T-helper 1 cell treated with Interleukin-12 subunit alpha and Interleukin-12 subunit beta and Interleukin-4 antibody, amounts not matched to agents 30 ng/mL and 1 ng/mL, for 36 hours (primary cell): ENCODE data around the gene GRIK4. TPM values are rescaled to one million over a fixed set of nuclear protein-coding genes. Genes with fewer than 3 reads are reported as not detected.

ENCODE experiments used
- intact Hi-C: fragments of 100-400 bp; cut with micrococcal nuclease; formaldehyde crosslinking; loops from one replicate; pipeline ENCODE4 v1.15.1; 2024
- total RNA-seq: library from RNA; stranded (reverse); gene quantifications from 2 replicates; pipeline ENCODE4 v1.2.3, GENCODE V29; 2022

GRIK4 gene
- total RNA-seq, 1 donor from 2014 or later, result not detected

DNA sequence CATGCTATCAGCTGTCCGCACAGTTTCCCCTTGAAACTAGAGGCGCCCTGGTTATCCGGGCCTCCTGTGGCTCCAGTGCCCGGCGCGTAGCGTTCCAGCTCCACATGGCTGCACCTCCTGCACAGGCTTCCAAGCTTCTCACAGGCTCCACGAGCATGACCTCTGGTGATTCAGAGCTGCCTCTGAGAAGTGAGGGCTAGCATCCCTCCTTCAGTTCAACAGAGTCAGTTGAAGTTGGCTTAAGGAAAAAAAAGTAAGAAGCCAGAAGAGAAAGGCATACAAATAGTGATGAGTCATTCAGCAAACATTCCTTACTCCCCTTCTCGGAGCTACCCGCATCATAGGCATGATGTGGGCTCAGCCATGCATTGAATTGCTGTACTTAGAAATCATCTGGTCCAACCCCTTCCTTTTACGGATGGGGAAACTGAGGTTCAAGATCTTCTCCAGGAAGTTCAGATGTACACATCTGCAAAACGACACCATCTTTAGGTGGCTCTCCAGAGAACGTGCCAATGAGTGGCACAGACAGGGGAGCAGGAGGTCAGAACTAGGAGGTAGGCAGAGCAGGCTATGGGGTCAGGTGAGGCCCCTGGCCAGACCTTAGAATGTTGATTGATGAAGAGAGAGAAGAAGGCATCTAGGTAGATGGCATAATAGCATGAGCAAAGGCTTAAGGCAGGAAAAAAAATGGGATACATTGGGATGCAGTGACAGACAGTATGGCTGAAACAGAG is 296.0 kb downstream of the GRIK4 start:
- intact Hi-C loops, result no loop called here

- intact Hi-C loops, result no loop called here
Observed at GRCh38 chr11:120808616-120809050, 297.1 kb downstream of the GRIK4 start.

GRCh38 chr11:120810251-120810650 is 298.7 kb downstream of the GRIK4 start:
- intact Hi-C loops, result no loop called here

DNA sequence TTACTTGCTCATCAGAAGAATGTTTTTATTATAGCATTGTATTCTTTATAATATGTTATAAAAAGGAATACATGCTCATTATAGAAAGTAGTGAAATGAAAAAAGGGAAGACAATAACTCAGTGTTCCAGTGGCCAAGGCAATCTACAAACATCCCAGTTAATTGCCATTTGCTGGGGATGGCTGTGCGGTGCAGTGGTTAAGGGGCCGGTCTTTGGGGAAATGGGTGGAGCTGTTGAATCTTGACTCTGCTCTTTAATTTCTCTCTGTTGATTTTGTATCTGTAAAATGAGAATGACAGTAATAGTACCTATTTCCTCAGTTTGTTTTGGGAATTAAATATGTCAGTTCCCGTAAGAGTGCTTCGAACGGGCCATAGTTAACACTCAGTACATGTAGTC is 299.7 kb downstream of the GRIK4 start:
- intact Hi-C loops, result no loop called here

DNA sequence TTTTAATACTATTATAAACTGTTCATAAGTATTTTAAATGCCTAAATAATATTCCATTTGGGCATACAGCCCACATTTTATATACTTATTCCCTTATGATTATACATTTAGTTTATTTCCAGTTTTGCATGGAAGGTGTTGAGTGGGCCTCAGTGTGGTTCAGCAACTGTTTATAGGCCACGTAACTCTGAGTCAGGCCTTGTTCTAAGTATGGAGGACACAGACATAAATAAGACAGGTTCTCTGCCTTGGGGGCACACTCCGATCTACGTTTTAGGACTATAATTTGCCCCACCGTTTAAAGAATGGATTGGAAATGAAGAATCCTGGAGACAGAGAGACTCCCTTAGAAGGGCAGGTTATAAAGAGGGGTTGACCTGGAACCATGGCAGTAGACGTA is 300.2 kb downstream of the GRIK4 start:
- intact Hi-C loops, result no loop called here

GRCh38 chr11:120814531-120815318 is 303.2 kb downstream of the GRIK4 start:
- intact Hi-C loops, result no loop called here

DNA sequence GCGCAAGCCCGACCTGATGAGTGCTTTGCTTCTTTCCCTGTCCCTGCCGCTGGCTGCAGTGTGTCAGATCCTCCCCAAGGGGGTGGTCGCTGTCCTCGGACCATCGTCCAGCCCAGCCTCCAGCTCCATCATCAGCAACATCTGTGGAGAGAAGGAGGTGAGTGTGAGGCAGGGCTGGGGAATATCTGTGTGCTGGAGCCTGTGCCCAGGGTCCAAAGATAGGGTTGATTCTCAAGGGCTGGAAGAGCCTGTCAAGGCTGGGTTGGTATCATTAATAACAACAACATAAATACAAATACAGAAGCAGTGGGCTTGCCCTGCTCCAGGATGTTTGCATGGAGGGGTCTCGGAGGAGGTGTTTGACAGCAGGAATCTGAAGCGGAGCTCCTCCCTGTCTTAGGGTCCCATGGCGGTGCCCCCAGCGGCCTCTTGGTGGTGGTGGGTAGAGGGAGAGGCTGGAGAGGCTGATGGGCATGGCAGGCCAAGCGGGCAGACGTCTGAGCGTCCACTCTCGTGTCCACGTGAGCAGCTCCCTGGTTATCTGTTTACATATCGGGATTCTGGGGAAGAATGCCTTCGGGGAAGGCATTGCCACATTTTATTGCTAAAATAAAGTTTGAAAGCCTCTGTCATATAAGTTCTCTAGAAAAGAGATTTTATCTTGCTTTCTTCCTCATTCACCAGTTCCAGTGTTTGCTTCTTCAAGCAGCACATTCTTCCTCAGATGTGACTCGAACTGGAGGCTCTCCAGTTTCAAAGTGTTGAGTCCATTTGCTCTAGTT is 304.0 kb downstream of the GRIK4 start:
- intact Hi-C loops, result no loop called here

- intact Hi-C loops, result no loop called here
Observed at GRCh38 chr11:120816176-120816575, 304.6 kb downstream of the GRIK4 start.

- intact Hi-C loops, result no loop called here
Observed at GRCh38 chr11:120816711-120817110, 305.2 kb downstream of the GRIK4 start.

- intact Hi-C loops, result no loop called here
Observed at GRCh38 chr11:120817158-120817557, 305.6 kb downstream of the GRIK4 start.

DNA sequence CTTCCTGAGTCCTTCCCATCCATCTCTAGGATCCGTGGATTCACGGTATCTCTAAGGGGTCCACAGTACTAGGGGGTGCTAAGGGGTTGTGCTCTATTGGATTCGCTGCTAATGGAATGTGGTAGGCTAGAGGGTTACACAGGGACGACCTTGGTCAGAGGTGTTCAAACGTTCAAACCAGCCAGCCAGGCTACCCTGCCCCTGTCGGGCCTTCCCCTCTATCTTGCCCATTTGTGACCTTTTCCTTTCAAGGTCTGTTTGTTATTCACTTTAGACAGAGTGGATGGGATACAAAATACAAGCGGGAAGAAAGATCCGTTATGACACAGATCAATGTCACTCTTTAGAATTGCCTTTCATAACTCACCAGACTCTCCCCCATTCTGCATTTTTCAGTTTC is 306.5 kb downstream of the GRIK4 start:
- intact Hi-C loops, result no loop called here

- intact Hi-C loops, result no loop called here
Observed at GRCh38 chr11:120819003-120819402, 307.5 kb downstream of the GRIK4 start.

DNA sequence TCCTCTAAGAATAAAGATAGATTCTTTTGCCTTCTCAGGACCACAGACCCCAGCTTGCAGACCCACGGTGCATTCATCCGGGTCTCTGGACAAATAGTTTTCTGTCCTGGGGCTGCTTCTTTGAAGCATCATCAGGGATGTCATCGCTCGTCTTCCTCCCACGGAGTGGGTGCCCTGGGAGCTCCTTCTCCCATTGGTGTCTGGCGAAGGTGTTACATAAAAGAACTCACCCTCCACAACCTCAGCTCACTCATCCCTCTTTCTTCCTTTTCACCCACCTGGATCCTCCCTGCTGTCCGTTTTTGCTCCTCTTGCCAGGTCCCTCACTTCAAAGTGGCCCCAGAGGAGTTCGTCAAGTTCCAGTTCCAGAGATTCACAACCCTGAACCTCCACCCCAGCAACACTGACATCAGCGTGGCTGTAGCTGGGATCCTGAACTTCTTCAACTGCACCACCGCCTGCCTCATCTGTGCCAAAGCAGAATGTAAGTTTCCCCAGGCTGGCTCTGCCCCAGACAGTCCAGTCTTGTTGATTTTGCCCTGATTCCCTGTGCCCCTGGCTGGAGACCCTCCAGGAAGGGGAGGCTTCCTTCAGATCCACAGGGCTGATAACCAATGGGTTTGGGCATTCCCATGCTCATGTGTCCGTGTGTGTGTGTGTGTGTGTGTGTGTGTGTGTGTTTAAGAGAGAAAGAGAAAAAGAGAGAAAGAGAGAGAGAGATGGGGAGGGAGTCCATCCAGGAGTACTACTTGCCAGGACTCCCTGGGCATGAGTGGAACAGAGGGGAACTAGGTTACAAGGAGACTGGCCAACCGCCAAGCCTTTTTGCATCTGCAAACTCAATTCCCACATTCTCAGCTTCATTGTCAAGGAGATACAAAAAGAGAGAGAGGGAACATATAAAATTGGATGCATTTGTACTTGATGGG is 308.2 kb downstream of the GRIK4 start:
- intact Hi-C loops, result no loop called here

DNA sequence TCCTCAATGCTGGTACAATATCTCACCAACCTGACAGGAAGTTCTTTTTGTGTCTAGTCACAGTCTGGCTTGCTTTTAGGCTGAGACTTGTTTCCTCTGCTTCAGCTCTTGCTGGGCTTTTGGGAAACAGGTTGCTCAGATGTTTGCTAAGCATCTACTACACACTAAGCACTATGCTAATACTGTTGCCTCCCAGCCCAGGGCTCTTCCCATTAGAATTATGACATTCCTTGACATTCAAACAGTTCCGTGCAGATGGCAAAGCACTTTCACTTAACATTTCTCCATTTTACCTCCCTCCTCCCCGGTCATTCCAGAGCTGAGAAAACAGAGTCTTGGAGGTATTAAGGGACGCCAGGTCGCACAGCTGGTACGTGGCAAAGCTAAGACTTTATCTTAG is 311.6 kb downstream of the GRIK4 start:
- intact Hi-C loops, result no loop called here

DNA sequence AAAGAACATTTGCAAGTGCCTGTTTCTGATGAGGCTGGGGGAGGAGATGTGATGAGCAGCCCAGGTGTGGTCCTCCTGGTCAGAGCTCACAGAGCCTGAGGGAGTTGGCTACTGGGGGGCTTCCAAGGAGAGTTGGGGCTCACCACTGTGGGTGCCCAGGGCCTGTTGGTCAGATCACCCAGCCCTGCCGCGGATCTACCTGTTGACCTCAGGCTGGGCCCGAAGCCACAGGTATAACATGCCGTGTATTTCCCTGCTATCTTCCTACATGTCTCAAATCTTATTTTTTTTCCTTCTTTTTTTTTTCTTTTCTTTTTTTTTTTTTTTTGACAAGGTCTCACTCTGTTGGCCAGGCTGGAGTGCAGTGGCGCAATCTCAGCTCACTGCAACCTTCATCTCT is 312.7 kb downstream of the GRIK4 start:
- intact Hi-C loops, result no loop called here

GRCh38 chr11:120827198-120827597 is 315.6 kb downstream of the GRIK4 start:
- intact Hi-C loops, result no loop called here

DNA sequence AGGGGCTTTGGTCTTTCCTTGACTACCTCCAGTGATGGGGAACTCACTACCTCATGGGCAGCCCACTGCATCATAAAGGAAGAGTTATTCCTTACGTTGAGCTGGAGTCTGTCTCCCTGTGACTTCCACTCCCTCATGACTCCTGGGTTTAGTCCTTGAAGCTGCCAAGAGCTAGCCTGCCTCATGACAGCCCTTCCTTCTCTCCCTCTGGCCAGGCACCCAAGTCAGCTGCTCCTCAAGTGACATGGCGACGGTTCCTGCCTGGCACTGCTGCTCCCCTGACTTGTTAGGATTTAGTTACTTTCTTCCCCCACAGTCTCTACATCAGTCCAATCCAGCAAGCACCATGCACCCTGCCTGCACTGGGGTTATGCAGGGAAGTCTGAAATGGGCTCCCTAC is 316.3 kb downstream of the GRIK4 start:
- intact Hi-C loops, result no loop called here

DNA sequence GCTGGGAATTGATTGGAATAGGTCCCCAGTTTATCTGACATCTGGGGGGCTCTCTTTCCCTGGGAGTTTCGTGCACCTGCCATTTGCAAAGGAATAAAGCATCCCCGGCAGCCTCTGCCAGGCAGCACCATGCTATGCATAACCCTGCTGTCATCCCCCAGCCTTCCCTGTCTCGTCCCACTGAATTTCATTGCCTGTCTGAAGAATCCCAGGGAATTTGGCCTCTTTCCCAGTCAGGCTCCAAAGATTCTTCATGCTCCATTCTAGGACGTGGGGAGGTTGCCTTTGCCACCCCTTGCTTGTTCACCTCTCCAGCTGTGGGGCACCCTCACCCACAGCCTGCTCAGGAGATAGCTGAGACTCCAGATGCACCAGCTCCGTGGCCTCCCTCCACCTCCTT is 317.3 kb downstream of the GRIK4 start:
- intact Hi-C loops, result no loop called here

- intact Hi-C loops, result no loop called here
Observed at GRCh38 chr11:120830085-120830620, 318.6 kb downstream of the GRIK4 start.

- intact Hi-C loops, result no loop called here
Observed at GRCh38 chr11:120832481-120833238, 321.1 kb downstream of the GRIK4 start.
